Nucleus accumbens (tissue), 56 donors: ENCODE measurements around the gene HLCS.

ENCODE experiments used
- DNase-seq, 56 donors: peaks; one replicate each; lab custom pipeline; 2025; lab: John Stamatoyannopoulos, UW

HLCS gene

GRCh38 chr21:36890086-36890485, 76.4 kb downstream of the HLCS start:
- no peak for DNase-seq

- DNase-seq, result no peak
Observed at GRCh38 chr21:36889401-36889800, 77.1 kb downstream of the HLCS start.

DNA sequence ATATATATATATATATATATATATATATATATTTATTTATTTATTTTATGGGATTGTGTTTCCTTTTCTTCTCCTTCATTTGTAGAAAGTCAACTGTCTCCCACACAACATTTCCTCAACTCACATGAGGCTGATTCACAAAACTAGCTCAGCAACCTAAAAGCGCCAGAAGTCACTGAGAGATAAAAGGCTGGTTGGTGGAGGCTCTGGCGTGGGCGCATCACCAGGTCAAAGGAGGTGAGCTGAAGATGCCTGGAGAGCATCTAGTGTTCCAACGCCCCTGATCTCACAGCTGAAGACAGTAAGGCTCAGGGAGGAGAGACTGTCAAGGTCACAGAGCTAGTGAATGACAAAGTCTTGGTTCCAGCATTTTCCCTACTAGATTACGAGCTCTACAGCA, 78.0 kb downstream of the HLCS start:
- peak in 1 of 56 donors; percentile 14 for DNase-seq

GRCh38 chr21:36887963-36888362, 78.5 kb downstream of the HLCS start:
- DNase-seq, result no peak

DNA sequence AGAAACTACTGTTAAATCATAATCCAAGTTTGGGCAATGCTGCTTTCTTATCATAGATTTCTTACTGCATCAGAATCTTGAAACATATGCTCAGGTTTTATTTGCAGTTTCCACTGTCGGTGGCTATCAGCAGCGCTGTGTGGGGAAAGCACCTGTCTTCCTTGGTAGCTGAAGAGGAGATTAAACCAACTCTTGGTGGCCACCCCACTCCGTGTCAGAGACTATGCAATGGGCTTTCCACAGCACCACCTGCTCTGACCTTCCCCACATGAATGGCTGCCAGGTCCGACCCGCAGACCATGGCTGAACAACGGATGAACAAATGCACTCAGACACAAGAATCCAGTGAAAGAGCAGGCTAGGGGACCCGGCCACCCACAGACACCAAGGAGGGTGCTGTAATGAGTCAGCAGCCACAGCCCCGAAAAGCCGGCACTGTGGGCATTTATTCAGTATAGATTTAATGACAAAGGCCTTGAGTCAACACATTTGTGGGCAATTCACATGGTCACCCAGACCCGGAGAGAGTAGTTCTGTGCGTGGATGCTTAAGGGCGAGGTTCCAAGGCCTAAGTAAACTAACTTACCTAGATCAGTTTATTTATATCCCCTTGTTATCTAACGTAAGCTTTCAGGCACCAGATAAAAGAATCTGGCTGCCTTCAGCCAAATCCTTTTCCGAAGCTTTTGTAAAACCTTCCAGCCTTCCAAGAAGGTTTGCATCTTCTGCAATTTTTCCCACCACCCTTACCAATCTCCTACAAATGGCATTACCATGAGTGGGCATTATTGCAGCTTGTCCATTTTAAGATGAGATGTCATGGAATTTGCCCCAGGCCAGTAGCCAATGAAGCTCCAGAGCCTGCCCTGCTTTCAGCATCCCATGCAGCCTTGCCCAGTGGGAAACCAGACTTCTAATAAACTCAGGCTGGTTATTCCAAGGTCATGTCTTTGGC, 82.7 kb downstream of the HLCS start:
- no peak for DNase-seq

DNA sequence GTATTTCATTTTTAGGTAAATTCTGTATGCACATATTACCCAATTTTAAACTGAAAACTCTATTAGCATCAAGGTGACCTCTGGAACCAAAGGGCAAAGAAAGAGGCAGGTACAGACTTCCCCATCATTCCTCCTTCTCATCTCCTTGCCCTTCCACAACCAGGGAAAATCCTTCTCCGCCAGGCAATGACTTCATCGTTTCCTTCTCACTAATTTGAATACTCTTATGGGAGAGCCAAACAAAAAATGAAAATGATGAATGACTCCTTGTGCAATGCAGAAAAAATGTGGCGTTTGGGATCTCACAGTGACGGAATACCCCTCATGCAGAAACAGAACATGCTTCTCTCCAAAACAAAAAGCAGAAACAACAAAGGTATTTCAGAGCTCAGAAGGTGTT, 83.7 kb downstream of the HLCS start:
- no peak for DNase-seq

DNA sequence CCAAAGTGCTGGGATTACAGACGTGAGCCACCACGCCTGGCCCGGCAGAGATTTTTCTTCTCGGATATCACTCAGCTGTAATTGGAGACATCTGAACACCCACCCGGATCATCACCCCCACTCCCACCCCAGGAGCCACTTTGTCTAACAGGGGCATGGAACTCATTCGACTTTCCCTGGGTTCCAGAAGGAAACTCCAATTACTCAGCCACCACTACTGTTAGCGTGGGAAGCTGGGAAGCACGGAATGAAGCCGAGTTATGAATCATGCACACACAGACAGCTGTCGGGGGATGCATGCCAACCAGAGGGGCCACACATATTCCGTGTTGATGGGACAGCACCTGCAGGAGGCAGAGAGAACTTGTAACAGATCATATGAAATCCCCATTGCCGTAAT, 85.2 kb downstream of the HLCS start:
- peak in 7 of 56 donors; percentile 2 to 28 (median 13) for DNase-seq

- no peak for DNase-seq
Observed at GRCh38 chr21:36879827-36880226, 86.6 kb downstream of the HLCS start.

DNA sequence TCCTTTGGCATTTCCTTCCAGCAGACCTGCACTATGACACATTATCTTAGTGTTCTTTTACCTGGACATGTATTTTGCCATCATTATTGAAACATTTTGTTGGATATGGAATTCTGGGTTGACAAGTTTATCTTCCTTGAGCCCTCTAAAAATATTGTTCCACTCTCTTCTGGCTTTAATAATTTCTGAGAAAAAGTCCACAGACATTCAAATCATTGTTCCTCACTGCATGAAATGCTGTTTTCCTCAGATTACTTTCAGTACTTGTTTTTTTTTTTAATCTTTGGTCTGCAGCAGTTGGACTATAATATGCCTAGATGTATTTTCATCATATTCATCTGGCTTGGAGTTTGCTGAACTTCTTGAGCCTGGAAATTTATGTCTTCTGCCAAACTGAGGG, 88.7 kb downstream of the HLCS start:
- no peak for DNase-seq

- DNase-seq, result no peak
Observed at GRCh38 chr21:36874665-36875064, 91.8 kb downstream of the HLCS start.

GRCh38 chr21:36873513-36873912, 93.0 kb downstream of the HLCS start:
- DNase-seq, result no peak

DNA sequence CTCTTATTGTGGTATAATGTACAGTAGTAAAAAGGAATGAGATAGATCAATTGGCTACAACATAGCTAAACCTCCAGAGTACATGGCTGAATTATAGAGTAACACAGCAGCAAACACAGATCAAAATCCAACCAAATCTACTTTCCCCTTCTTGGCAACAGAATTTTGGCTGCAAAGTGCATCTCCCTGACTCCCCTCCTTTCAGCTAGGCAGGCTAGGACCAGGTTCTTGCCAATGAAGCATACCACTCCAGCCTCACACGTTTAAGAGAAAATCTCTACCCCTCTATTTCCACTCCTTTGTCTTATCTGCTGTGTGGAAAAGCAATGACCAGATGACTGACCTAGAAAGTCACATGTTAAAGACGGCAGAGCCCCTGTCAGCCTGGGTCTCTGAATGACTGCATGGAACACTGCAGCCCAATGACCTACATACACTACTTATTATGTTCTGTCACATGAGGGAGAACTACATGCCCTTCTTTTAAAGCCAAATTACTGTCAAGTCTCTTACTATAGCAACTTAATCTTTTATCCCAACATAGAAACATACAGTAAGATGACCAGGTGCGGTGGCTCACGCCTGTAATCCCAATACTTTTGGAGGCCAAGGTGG, 99.1 kb downstream of the HLCS start:
- no peak for DNase-seq

DNA sequence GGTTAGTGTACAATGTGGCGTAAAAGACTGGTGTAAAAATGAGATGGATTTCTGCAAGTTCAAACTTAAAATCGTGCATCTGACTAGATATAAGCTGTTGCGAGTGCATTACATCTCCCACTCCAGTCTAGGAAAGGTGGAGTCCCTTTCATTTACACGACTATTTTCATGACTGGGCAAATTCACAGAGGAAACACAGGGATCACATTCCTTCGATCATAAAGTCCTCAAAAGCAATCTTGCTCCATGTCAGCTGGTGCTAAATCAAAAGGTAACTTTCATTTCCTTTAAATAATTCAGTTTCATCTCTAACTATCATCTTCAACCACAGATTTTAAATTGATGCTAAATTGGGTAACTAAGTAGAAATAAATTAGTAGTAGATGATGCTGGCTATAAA, 100.0 kb downstream of the HLCS start:
- no peak for DNase-seq

GRCh38 chr21:36864974-36865373, 101.5 kb downstream of the HLCS start:
- no peak for DNase-seq

DNA sequence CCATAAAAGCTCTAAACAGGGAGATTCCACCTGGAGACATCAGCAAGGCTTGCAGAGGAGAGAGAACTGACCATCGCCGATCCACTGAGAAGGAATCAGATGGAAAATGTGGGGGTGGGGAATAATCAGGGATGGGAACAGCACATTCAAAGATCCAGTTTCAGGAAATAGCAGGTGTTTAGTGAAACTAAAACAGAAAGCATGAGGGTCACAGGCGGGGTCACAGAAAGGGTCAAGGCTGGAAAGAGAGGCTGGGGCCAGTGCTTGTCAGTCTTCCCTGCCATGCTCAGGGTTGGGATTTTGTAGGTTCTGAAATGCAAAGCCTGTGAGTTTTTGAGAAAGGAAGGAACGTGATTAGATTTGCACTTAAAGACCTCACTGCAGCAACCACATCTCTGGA, 103.2 kb downstream of the HLCS start:
- no peak for DNase-seq

GRCh38 chr21:36861595-36862323, 104.7 kb downstream of the HLCS start:
- no peak for DNase-seq

- DNase-seq, result no peak
Observed at GRCh38 chr21:36860736-36861594, 105.5 kb downstream of the HLCS start.

- DNase-seq, result peak in 1 of 56 donors; percentile 10
Observed at GRCh38 chr21:36859744-36860501, 106.5 kb downstream of the HLCS start.

- no peak for DNase-seq
Observed at GRCh38 chr21:36858320-36858957, 108.0 kb downstream of the HLCS start.
